CD4-positive, alpha-beta T cell treated with Interferon alpha-2 for 1 hour (primary cell): ENCODE measurements around the gene ZDHHC9.

Experiments used
- DNase-seq, 2 donors: peaks; one replicate each; pipeline ENCODE4 v3.0.0-alpha.2; 2020 to 2022

The ZDHHC9 gene

DNA sequence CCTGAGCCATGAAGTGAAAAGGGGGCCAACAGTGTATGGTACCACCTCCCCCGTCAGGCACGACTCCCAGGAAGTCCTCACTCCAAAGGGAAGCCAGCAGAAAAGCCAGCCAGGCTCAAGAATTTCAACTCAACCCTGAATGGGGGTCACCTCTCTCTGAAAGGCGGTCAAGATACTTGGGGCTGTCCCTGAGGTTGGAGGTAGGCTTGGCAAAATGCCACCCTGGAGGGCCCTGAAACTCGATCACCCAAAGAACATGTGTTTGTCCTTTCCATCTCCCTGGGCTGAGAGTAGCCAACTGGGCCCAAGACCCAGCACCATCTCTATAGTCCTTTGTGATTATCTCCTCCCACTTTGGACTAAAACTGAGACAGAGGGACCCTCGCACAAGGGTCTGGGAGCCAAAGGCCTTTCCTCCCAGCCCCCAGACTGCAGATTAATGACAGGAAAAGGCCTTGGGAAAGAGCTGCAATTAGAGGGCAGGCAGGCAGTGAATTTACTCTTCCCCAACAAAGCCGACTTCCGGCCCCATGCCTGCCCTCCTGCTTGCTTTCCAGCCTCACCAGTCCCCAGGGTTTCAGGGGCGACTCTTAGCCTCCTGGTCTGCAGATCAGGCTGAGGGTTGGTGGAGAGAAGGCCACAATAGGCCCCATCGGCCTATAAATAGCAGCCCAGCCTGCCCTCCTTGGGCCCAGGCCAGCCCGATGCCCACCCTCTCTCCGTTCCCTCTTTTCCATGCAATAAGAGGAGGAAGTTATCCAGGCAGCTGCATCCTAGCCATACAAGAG lies 58.3 kb downstream of the ZDHHC9 start:
- no peak for DNase-seq

- DNase-seq: no peak
Observed at GRCh38 chrX:129784371-129784770, 59.3 kb downstream of the ZDHHC9 start.

GRCh38 chrX:129783291-129783713 lies 60.4 kb downstream of the ZDHHC9 start:
- DNase-seq: no peak

DNA sequence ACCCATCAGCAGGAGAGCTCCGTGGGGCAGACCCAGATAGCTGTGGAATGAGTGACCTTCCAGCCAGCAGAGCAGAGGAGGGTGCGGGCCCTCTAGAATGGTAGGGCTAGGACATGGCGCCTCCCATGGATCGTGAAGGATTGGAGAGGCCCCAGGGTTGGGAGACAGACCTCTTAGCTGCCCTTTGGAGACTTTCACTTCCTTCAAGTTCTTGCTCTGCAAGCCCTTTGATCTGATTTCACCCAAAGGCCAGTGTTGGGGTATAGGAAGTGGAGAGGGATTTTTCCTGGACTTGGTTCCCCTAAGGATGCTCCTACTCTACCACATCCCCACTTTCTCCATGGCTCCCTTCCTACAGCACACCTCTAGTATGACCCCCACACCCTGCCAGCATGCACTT lies 61.0 kb downstream of the ZDHHC9 start:
- no peak for DNase-seq

DNA sequence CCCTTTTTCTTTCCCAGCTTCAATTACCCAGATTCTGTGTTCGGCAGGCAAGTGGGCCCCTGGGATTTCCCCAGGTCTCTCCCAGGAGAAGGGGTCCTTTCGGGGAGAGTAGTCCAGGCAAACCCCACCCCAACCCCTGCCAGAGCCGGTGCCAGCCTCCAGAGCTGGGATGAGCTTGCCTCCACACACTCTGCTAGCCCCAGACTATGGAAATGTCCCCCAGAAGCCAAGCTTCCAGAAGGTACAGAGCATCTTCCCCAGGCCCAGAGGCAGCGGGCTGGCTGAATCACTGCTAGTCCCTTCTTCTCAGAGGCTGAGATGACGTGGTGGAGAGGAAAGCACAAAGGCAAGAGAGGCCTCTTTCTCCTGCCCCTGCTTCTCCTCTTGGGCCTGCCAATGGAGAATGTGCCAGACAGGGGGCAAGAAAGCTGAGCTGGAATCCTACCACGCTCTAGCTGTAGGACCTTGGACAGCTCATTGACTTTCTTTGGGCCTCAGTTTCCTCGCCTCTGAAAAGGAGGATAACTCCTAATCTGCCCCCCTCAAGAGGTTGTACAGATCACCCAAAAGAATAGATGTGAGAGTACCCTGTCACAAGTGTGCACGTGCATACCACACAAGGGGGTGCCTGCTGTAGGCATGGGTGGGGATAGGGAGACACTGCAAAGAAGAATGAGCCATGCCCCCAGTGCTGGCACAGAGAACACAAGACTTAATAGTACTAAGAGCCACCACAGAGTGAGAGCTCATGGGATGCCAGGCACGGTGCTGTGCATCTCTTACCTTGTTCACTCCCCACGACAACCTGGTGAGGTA lies 61.8 kb downstream of the ZDHHC9 start:
- no peak for DNase-seq

DNA sequence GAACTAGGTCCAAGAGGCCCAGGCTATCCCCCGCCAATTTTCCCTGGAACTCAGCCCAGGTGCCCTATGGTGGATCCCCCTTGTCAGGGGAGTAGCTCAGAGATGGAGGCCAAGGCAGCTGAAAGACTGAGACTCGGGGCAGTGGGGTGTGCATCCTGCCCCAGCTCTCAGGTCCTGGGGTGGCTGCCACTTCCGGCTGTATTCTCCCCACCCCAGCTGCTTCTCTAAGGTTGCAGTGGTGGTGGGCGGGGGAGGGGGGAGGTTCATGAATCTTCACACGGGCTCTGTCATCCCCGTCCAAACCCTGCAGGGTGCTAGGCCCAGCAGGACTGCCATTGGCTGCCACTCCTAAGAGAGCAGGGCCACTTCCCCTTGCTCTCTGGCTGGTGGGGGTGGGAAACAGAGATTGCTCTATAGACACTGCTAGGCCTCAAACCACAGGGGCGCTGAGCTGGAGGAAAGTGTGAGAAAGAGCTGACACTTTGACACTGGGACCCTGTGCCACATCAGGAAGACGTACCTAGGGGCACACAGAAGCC lies 62.5 kb downstream of the ZDHHC9 start:
- peak; percentile 86 to 89 for DNase-seq

DNA sequence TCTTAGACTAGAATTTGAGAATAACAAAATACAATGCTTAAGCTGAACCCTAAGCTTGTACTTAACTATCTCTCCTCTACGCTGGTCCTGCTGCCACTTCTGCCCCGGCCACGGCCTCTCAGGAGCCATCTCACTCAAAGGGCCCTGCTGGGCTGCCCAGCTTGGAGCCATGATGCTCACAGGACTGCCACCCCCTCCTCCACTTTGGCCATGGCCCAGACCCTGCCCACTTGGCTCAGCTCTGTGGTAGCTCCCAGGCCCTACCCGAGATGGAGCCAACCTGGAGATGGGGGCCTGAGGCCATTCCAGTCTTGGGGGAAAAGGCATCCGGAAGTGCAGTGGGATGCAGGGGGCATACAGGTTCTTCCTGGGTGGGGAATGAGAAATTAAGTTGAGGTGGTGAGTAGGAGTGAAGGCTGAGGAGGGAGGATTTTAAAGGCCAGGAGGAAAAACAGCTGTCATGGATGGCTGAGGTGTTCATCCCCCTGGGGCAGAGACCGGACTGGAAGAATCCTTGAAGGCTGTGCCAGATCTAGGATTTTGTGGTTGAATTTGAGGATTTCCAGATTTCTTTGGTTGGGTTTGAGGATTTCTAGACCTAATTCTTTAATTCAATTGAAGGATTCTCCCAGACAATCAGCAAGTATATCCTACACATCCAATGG lies 63.1 kb downstream of the ZDHHC9 start:
- DNase-seq: no peak

- DNase-seq: peak; percentile 76 to 80
Observed at GRCh38 chrX:129779747-129780146, 63.9 kb downstream of the ZDHHC9 start, which contains the start of gene SASH3. TSS of gene SASH3 (plus strand) at chrX:129779949. CDS start at chrX:129780098, 149 bp downstream.

GRCh38 chrX:129779086-129779672 lies 64.5 kb downstream of the ZDHHC9 start:
- no peak for DNase-seq

- peak; percentile 74 to 75 for DNase-seq
Observed at GRCh38 chrX:129777218-129778030, 66.3 kb downstream of the ZDHHC9 start.

DNA sequence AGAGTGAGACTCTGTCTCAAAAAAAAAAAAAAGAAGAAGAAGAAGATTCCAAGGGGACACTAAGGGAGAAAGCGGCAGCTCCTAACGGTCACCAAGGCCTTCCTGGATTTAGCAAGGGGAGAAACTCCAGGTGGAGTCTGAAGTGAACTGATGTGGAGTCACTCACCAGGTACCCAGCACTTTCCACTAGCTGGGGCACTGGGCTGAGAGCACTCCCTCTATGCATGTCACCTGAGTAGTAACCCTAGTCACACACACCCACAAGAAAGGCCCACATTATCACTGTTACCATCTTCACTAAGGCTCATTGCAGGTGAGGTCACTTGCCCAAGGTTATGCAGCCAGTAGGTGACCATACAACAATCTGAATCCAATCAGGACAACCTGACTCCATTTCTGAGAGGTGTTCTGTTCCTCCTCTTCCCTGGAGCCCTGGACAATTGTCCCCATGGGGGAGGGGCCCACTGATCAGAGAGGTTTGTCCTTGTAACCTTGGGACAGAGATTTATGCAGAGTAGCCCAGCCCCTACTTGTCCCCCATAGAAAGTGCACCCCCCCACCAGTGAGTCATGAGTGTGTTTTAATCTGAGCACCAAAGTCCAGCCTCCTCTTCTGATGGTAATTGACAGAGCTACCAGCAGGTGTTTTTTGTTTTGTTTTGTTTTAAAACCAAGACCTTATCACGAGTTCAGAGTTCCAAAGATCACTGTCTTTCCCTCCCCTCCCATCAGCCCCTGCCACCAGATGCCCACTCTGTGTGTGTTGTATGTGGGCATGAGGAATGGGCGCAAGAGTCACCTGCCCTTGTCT lies 69.8 kb downstream of the ZDHHC9 start:
- DNase-seq: no peak

- peak; percentile 63 to 89 for DNase-seq
Observed at GRCh38 chrX:129772796-129773431, 70.8 kb downstream of the ZDHHC9 start.

DNA sequence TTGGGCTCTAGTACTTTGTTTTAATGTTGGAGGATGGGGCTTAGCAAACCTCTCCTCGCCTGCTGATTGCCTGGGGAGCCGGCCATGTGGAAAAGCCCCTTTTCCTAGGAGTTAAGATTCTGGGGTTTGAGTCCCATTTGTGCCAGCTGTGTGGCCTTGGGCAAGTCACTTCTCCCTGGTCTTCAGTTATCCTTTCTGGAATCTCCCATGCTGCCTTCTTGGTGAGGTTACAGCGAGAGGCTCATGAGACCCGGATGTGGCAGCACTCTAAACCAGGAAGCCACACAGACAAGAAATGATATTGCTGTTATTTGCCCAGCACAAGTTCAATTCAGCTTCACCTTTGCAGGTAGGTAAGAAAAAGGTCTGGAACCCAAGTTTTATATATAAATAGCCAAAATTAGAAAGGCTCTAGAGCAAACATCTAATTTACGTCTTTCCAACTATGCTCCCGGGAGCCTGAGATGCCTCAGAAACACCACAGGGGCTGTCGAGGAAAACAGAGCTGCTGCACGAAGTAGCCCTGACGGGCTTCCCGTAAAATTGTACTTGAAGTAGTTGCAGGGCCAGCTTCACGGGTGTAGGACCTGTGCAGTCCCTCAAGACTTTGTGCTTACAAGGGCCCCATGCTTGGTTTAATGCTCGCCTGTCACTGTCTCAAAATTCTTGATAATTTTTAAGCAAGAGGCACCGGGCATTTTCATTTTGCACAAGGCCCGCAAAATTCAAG lies 72.3 kb downstream of the ZDHHC9 start:
- DNase-seq: peak in 1 of 2 donors; percentile 50

GRCh38 chrX:129769467-129770154 lies 74.1 kb downstream of the ZDHHC9 start:
- peak; percentile 81 to 84 for DNase-seq

DNA sequence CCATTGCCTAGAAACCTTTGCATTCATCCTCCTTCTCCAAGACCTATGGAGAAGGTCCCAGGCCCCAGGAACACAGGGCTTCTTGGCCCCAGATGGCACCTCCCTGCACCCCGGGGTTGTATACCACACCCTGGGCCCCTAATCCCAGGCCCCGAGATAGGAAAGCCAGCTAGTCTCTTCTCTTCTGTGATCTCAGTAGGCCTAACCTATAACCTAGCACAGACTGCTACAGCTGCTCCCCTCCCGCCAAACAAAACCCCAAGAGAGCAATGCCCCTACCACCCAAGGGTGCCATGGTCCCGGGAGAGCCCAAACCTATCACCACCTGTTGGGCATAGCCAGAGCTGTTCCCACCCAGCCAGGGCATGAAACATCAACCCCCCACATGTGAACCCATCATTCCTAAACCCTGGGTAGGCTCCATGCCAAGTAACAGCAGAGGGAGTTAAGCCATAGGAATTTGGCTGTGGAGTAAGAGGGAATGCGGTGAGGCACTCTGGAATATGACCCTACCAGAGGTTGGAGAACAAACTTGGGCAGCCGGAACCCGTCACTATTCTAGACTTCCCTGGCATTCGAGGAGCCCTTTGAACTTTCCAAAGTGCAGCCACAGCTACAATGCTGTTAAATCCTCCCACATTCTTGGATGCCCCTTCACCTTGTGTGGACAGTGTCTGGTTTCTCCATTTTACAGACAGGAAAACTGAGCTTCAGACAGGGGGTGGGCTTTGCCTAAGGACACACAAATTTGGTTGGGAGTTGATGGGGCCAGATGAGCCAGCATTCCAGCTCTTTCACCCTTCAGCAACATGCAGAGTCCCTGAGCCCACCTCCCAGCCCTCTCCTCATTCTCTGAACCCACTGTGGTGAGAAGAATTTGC lies 74.9 kb downstream of the ZDHHC9 start:
- DNase-seq: no peak

DNA sequence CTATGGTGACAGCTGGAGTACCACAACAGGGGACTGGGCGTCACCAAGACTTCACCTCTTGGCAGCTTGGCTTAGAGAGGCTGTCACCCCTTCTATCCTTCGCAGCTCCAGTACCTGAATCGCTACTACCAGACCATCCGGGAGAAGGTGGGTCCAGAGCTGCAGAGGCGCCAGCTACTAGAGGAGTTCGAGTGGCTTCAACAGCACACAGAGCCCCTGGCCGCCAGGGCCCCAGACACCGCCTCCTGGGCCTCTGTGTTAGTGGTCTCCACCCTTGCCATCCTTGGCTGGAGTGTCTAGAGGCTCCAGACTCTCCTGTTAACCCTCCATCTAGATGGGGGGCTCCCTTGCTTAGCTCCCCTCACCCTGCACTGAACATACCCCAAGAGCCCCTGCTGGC lies 75.5 kb downstream of the ZDHHC9 start:
- no peak for DNase-seq

DNA sequence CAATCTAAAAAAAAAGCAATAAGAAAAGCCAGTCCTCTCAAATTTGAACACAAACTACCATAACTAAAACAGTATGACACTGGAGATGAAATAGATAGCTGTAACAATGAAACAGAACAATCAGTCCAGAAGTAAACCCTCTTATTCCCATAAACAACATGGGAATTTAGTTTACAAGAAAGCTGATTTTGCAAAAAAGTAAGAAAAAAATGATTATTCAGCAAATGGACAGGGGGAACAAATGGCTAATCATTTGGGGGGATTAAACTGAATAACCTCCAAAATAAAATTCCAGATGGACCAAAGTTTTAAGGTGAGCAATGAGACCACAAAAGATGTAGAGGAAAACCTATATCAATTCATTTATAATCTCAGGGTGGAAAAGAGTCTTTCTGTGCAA lies 80.0 kb downstream of the ZDHHC9 start:
- DNase-seq: no peak

- no peak for DNase-seq
Observed at GRCh38 chrX:129762448-129762847, 81.2 kb downstream of the ZDHHC9 start.
